Measurements from ENCODE around the gene HOXA9. TPM values are rescaled to one million over a fixed set of nuclear protein-coding genes. Genes with fewer than 3 reads are reported as not detected.

HOXA9 gene
- total RNA-seq, 1 donor from 2014 or later, result not detected

DNA sequence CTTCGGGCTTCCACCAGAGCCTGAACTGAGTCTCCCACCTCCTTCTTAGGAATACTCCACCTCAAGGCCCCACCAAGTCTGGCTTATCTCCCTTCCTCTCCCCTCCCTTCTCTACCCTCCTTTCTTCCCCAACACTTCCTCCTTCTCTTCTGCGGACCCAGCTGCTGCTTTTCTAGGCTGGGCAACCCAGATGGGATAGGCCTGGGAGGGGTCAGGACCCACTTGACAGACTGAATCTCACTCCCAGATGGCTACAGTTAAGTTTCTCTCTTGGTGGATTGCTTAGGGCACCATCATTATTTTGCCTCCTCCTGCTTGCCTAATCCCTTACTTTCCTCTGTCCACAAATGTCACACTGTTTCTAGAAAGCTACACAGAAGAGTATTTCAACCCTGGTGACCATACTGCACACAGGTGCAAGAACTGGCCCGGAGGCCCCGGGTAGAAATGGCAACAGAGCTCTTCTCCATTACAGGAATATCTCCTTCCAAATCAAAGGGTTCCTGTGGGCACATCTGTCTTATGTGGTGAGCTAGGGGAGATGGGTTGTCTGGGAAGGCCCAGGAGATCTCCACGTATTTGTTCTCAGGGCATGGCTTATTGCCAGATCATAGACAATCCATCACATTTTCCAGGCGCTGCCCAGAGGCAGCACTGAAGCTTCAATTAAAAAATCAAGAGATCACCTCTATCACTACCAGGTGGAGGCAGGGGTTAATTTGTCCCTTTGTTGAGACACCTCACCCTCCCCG is 24.8 kb upstream of the HOXA9 start:
- H3K4me3 Mint-ChIP-seq (ENCODE audit: unreplicated experiment), result no peak overlapping the region

DNA sequence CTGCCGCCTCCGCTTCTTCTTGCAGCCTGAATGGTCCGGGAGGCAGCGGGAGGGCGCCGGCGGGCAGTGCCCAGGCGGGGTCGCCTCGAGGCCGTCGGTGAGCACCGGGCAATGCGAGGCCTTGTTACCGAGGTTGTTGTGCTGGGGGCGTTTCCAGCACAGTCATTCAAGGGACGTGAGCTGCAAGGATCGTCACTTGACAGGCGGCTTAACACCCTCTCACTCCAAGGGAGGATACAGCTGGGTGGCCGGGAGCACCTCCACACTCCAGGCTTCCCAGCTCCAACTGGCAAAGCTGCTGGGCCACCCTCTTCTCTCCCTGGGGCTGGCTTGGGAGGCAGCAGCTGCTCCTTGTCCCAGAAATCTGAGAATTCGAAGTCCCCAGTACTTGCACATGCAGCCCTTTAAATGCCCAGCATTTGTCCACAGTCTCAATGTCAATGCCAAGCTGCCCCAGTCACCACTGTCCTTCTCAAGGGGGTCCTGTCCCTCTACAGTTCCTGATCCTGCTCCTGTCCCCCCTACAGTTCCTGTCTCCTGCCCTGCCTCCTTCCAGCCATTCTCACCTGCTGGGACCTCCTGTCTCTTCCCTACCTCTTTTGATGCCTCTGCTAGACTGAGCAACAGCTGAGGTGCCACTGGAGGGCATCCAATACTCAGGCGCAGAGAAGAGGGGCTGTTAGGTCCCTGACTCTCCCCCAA is 24.1 kb upstream of the HOXA9 start:
- H3K27me3 Mint-ChIP-seq (ENCODE audit: unreplicated experiment), result peaks cover 94% of the 10 kb centered on the region
- no peak for DNase-seq (ENCODE audit: extremely low spot score, unreplicated experiment)
- TF ChIP-seq, protein P1, sequence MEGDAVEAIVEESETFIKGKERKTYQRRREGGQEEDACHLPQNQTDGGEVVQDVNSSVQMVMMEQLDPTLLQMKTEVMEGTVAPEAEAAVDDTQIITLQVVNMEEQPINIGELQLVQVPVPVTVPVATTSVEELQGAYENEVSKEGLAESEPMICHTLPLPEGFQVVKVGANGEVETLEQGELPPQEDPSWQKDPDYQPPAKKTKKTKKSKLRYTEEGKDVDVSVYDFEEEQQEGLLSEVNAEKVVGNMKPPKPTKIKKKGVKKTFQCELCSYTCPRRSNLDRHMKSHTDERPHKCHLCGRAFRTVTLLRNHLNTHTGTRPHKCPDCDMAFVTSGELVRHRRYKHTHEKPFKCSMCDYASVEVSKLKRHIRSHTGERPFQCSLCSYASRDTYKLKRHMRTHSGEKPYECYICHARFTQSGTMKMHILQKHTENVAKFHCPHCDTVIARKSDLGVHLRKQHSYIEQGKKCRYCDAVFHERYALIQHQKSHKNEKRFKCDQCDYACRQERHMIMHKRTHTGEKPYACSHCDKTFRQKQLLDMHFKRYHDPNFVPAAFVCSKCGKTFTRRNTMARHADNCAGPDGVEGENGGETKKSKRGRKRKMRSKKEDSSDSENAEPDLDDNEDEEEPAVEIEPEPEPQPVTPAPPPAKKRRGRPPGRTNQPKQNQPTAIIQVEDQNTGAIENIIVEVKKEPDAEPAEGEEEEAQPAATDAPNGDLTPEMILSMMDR (IDR thresholded peaks at IDR 0.05), result no peak
- peak overlapping the region; percentile 67 for H3K4me3 Mint-ChIP-seq (ENCODE audit: unreplicated experiment)
- H3K9me3 Mint-ChIP-seq (ENCODE audit: unreplicated experiment), result no peaks in the 10 kb centered on the region
- peaks cover 46% of the 10 kb centered on the region for H3K4me1 Mint-ChIP-seq (ENCODE audit: unreplicated experiment)
- H3K27ac Mint-ChIP-seq (ENCODE audit: unreplicated experiment), result no peak overlapping the region
- H3K36me3 Mint-ChIP-seq (ENCODE audit: unreplicated experiment), result peaks cover 2% of the 10 kb centered on the region

More for the DNA sequence above, 24.8 kb upstream of the HOXA9 start:
- Mint-ChIP-seq H3K36me3 (ENCODE audit: unreplicated experiment) (peaks cover 2% of the 10 kb centered on the region), H3K4me1 (ENCODE audit: unreplicated experiment) (peaks cover 39% of the 10 kb centered on the region), H3K27me3 (ENCODE audit: unreplicated experiment) (peaks cover 94% of the 10 kb centered on the region), H3K9me3 (ENCODE audit: unreplicated experiment) (no peaks in the 10 kb centered on the region), H3K27ac (ENCODE audit: unreplicated experiment) (no peak overlapping the region)
- no peak for DNase-seq (ENCODE audit: extremely low spot score, unreplicated experiment)
- TF ChIP-seq, protein P1 (IDR thresholded peaks at IDR 0.05), result no peak

DNA sequence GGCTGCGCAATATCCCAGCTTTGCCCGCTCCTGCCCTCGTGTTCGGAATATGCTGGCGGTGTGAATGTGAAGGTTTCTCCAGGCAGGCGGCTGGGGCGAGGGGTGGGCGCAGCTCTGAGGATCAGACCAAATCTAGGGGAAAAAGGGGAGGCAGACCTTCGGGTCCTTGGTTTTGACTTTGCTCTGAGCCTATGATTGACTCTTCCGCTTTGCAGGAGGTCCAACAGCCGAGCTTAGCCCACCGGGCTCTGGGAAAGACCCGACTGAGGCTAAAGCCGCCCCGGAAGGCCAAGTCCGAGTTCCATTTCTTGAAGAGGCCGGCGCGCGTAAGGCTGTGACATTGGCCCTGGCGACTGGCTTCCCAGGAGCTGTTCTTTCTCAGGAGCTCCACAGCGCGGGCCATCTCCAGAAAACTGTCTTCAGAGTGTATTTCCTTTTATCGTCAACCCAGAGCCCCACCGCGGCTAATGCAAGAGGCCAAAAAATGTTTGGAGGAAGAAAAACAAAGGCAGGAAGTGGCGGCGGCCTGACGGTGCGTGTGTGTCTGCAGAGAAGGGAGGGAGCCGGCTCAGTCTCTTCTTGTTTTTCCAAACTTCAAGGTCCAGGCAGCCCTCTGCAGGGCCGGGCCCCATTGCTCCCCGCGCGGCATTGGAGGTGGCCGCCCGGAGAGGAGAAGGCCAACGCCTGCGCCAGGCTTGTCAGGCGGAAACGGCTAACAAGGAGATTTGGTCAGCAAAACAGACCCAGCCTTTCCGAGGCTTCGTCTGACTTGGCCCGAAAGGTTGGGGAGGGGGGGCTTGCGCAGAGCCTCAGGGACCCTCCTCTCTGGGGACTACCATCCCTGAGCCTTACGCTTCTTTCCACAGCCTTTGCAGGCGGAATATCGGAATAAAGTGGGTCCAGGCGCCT is 23.3 kb upstream of the HOXA9 start:
- Mint-ChIP-seq H3K4me1 (ENCODE audit: unreplicated experiment) (peaks cover 53% of the 10 kb centered on the region), H3K27ac (ENCODE audit: unreplicated experiment) (no peak overlapping the region), H3K27me3 (ENCODE audit: unreplicated experiment) (peaks cover 92% of the 10 kb centered on the region), H3K4me3 (ENCODE audit: unreplicated experiment) (peak overlapping the region; percentile 67), H3K9me3 (ENCODE audit: unreplicated experiment) (no peaks in the 10 kb centered on the region), H3K36me3 (ENCODE audit: unreplicated experiment) (peaks cover 2% of the 10 kb centered on the region)
- TF ChIP-seq, protein P1 (IDR thresholded peaks at IDR 0.05), result no peak
- DNase-seq (ENCODE audit: extremely low spot score, unreplicated experiment), result no peak

DNA sequence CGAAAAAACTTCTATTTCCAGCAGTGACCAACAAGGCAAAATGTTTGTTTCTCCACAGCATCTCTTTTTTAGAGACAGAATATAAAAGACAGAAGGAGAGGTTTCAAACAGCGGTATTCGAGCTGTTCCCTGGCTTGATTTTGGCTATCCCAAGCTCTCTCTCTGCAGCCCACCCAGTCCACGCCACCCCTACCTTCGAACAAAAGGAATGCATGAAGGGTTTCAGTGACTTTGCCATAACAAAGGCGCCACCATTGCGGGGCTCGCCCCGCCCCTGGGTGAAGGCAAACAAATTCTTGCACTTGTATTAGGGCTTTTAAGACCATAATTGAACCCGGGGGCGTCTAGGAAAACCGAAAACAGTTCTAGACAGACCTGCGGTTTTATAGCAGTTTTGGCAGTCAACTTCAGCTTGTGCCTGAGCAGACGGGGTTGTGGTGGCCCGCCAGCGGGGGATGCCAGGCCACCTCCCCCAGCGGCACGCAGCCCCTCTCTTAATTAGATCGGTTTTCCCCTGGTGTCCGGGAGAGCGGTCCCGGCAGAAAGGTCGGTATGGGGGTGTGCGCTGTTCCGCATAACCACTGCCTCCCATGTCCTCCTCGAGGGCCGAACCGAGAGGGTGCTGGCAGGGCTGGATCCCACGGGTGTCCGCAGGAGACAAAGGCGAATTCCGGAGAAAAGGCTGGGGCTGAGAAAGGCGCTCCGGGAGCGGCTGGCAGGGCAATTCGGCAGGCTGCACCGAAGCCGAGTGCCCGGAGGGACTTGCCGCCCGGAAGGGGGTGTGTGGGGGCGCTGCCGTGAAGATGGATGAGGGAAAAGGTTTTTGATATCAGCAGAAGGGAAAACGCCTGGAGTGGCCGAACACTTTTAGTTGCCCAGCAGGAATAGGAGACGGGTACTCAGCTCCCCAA is 22.4 kb upstream of the HOXA9 start:
- peaks cover 2% of the 10 kb centered on the region for H3K36me3 Mint-ChIP-seq (ENCODE audit: unreplicated experiment)
- H3K27ac Mint-ChIP-seq (ENCODE audit: unreplicated experiment), result no peak overlapping the region
- H3K9me3 Mint-ChIP-seq (ENCODE audit: unreplicated experiment), result no peaks in the 10 kb centered on the region
- TF ChIP-seq, protein P1 (IDR thresholded peaks at IDR 0.05), result no peak
- no peak for DNase-seq (ENCODE audit: extremely low spot score, unreplicated experiment)
- peaks cover 52% of the 10 kb centered on the region for H3K4me1 Mint-ChIP-seq (ENCODE audit: unreplicated experiment)
- H3K4me3 Mint-ChIP-seq (ENCODE audit: unreplicated experiment), result peak overlapping the region; percentile 67
- peaks cover 90% of the 10 kb centered on the region for H3K27me3 Mint-ChIP-seq (ENCODE audit: unreplicated experiment)

All from osteocyte (in vitro differentiated cells).